ENCODE results near the gene NR6A1. TPM values are rescaled to one million over a fixed set of nuclear protein-coding genes. Genes with fewer than 3 reads are reported as not detected.

Gene NR6A1
- total and polyA plus RNA-seq, 12 donors, result 0.29 to 2.0 (median 1.2) TPM

DNA sequence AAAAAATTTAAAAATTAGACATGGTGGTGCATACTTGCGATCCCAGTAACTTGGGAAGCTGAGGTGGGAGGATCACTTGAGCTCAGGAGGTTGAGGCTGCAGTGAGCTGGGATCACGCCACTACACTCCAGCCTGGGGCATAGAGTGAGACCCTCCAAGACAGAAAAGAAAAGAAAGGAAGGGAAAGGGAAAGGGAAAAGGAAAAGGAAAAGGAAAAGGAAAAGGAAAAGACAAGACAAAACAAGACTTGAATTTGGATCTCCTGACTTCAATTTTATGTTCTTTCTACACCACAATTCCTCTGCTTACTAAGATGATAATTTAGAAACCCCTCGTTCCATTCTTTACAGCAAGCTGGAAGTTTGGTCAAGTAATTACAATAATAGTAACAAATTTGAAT is 88.1 kb downstream of the NR6A1 start:
- ATAC-seq (no peak), DNase-seq (no peak)
- Histone ChIP-seq H3K9me3 (no peaks in the 10 kb centered on the region), H3K27ac (no peak overlapping the region), H3K36me3 (no peaks in the 10 kb centered on the region), H3K4me1 (peaks cover 0 to 22% (median 7%) of the 10 kb centered on the region in 9 donors), H3K27me3 (no peaks in the 10 kb centered on the region), H3K4me3 (no peak overlapping the region)
- TF ChIP-seq, protein P1, sequence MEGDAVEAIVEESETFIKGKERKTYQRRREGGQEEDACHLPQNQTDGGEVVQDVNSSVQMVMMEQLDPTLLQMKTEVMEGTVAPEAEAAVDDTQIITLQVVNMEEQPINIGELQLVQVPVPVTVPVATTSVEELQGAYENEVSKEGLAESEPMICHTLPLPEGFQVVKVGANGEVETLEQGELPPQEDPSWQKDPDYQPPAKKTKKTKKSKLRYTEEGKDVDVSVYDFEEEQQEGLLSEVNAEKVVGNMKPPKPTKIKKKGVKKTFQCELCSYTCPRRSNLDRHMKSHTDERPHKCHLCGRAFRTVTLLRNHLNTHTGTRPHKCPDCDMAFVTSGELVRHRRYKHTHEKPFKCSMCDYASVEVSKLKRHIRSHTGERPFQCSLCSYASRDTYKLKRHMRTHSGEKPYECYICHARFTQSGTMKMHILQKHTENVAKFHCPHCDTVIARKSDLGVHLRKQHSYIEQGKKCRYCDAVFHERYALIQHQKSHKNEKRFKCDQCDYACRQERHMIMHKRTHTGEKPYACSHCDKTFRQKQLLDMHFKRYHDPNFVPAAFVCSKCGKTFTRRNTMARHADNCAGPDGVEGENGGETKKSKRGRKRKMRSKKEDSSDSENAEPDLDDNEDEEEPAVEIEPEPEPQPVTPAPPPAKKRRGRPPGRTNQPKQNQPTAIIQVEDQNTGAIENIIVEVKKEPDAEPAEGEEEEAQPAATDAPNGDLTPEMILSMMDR (IDR thresholded peaks at IDR 0.05), result no peak
- WGBS, 2 donors, result 94 to 97% methylated on average over 3 of the region's 3 CpGs
- intact Hi-C loops (cut with DNase I), result no loop called here

DNA sequence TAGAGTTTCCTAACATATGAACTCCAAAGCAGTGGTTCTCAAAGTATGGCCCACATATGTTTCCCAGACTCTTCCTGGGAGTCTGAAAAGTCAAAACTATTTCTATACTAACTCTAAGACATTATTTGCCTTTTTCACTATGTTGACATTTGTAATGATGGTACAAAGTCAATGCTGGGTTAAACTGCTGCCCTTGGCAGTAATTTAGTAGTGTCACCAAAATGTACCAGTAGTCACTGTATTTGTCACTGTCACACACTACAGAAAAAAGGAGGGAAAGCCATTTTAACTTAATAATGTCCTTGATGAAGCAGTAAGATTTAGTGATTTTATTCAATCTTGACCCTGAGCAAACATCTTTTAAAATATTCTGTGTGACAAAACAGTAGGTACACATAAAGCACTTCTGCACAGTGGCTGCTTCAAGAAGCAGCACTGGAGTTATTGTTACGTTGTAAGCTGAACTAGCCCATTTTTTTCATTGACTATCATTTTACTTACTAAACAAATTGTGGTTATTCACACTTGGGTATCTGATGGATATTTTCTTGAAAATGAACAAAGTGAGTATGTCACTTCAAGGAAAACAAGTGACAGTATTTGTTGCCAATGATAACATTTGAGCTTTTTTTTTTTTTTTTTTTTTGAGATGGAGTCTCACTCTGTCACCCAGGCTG is 90.3 kb downstream of the NR6A1 start:
- no peak for DNase-seq
- H3K9me3 ChIP-seq, result no peaks in the 10 kb centered on the region
- peaks cover 0 to 33% (median 5%) of the 10 kb centered on the region in 9 donors for H3K4me1 ChIP-seq
- intact Hi-C loops (cut with DNase I), result no loop called here
- 86% methylated on average over 1 of the region's 1 CpG for WGBS, 2 donors
- H3K27ac ChIP-seq, result no peak overlapping the region
- H3K4me3 ChIP-seq, result no peak overlapping the region
- TF ChIP-seq, protein P1 (IDR thresholded peaks at IDR 0.05), result no peak
- no peaks in the 10 kb centered on the region for H3K36me3 ChIP-seq
- ATAC-seq, result no peak
- H3K27me3 ChIP-seq, result no peaks in the 10 kb centered on the region

DNA sequence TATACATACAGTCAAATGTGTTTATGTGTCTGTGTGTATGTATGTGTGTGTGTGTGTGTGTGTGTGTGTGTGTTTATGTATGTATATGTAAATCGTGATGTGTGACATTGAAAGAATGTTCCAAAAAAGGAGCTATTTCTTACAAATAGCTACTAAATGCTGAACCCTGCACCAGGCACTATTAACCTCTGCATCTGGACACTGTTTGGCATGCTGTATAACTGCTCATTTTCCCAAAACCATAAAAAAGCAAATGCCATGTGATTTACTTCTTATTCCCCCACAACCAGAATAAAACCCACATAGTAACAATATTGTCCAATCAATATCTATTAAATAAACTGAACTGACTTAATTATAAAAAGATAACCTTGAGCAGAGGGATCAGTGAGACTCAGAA is 91.1 kb downstream of the NR6A1 start:
- Histone ChIP-seq H3K27ac (no peak overlapping the region), H3K9me3 (no peaks in the 10 kb centered on the region), H3K4me1 (peaks cover 0 to 37% (median 9%) of the 10 kb centered on the region in 9 donors), H3K4me3 (no peak overlapping the region), H3K27me3 (no peaks in the 10 kb centered on the region), H3K36me3 (no peaks in the 10 kb centered on the region)
- DNase-seq, result no peak
- no peak for ATAC-seq
- TF ChIP-seq, protein P1 (IDR thresholded peaks at IDR 0.05), result no peak
- intact Hi-C loops (cut with DNase I), result no loop called here
- 86 to 96% methylated on average over 1 of the region's 1 CpG for WGBS, 2 donors

DNA sequence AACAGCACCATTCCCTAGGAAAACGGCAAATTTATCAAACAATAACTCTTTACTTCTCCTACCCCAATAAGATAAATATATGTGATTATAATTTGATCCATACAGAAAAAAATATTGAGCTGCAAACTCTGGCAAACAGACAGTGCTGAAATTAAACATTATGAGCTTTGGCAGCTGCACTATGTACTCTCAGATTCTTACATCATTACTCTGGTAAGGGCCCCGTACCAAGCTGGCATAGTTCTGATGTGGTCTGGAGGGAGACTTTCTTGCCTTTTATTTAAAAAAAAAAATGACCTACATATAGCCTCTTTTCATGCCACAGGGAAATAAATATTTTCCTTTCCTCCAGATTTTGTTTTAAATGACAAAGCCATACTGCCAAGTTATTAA is 95.0 kb downstream of the NR6A1 start:
- ATAC-seq (peak in 3 of 8 donors; percentile 47 to 76 (median 75)), DNase-seq (no peak)
- Histone ChIP-seq H3K4me1 (peaks cover 0 to 28% (median 9%) of the 10 kb centered on the region in 9 donors), H3K27me3 (no peaks in the 10 kb centered on the region), H3K4me3 (no peak overlapping the region), H3K36me3 (no peaks in the 10 kb centered on the region), H3K27ac (no peak overlapping the region), H3K9me3 (no peaks in the 10 kb centered on the region)
- 41 to 43% methylated on average over 2 of the region's 2 CpGs for WGBS, 2 donors
- TF ChIP-seq, protein P1 (IDR thresholded peaks at IDR 0.05), result no peak
- intact Hi-C loops (cut with DNase I), result no loop called here

Data from heart right ventricle (tissue), 16 donors.